T-cell (primary cell): ENCODE data around the gene RPL36. TPM values are rescaled to one million over a fixed set of nuclear protein-coding genes. Genes with fewer than 3 reads are reported as not detected.

Source experiments
- ATAC-seq, 4 experiments: fragments of 200-7000 bp in 3 of 4; fragments of 150-1000 bp in 1 of 4; cut with Tn5 transposase; replicated peaks in 1 of 4; 1 replicate in 3 of 4; 2 replicates in 1 of 4; pipeline ENCODE4 v1.10.0; 2021; ENCODE audit warnings: moderate library complexity in 3 of 4, mild to moderate bottlenecking in 2 of 4, moderate number of reproducible peaks in 1 of 4
- CTCF ChIA-PET, 2 donors: fragments of 300-600 bp; sonication (Branson Sonifier 250); formaldehyde crosslinking; loops; one replicate each; lab custom pipeline; 2022; ENCODE audit warnings: antibody characterized with exemption in 2 of 2; lab: Charles Lee
- POLR2A ChIA-PET, 2 donors: fragments of 300-600 bp; sonication (Branson Sonifier 250); formaldehyde crosslinking; loops; one replicate each; lab custom pipeline; 2022; ENCODE audit warnings: antibody characterized with exemption in 2 of 2; lab: Charles Lee
- DNase-seq, 35 experiments: peaks; one replicate each; pipeline versions ENCODE4 v3.0.0 to v3.0.0-alpha.2; 2013 to 2023
- H3K27ac ChIP-seq: one replicate; pipeline ENCODE4 v1.5.1; 2013; ENCODE audit warnings: low read length
- H3K27me3 ChIP-seq, 2 experiments: replicated peaks in 1 of 2; 1 replicate in 1 of 2; 2 replicates in 1 of 2; pipeline versions ENCODE4 v1.6.1 to v1.7.0; 2013; ENCODE audit warnings: low read length in 1 of 2, mixed read lengths in 1 of 2; ENCODE audit not compliant: control insufficient read depth in 2 of 2, insufficient read depth in 2 of 2; ENCODE audit errors: extremely low read depth in 1 of 2
- H3K36me3 ChIP-seq, 2 donors: 1 replicate in 1 of 2; 2 replicates in 1 of 2; pipeline versions ENCODE4 v1.6.1 to v1.7.0; 2013; ENCODE audit warnings: low read length in 1 of 2; ENCODE audit not compliant: control insufficient read depth in 2 of 2, insufficient read depth in 1 of 2; ENCODE audit errors: extremely low read depth in 1 of 2
- H3K4me1 ChIP-seq, 2 experiments: 1 replicate in 1 of 2; 2 replicates in 1 of 2; pipeline versions ENCODE4 v1.6.1 to v1.7.0; 2013; ENCODE audit warnings: low read length in 2 of 2, mixed read lengths in 1 of 2; ENCODE audit not compliant: insufficient read depth in 2 of 2, control insufficient read depth in 1 of 2; ENCODE audit errors: extremely low read depth in 1 of 2
- H3K4me3 ChIP-seq, 2 donors: 1 replicate in 1 of 2; 2 replicates in 1 of 2; pipeline versions ENCODE4 v1.5.1 to v1.7.0; 2013; ENCODE audit warnings: mild to moderate bottlenecking in 2 of 2, low read length in 1 of 2, moderate library complexity in 1 of 2; ENCODE audit not compliant: control insufficient read depth in 1 of 2; ENCODE audit errors: extremely low read depth in 1 of 2
- H3K9me3 ChIP-seq: 2 replicates; pipeline ENCODE4 v1.7.0; 2013
- H3K27ac Mint-ChIP-seq, 2 donors: one replicate each; pipeline ENCODE4 v1.8.0; 2020 to 2021; ENCODE audit warnings: mild to moderate bottlenecking in 2 of 2, mixed read lengths in 2 of 2
- H3K27me3 Mint-ChIP-seq, 2 donors: one replicate each; pipeline ENCODE4 v1.8.0; 2021 to 2022; ENCODE audit warnings: mixed read lengths in 2 of 2
- H3K36me3 Mint-ChIP-seq: one replicate; pipeline ENCODE4 v1.8.0; 2021; ENCODE audit warnings: mixed read lengths
- H3K4me1 Mint-ChIP-seq, 3 donors: one replicate each; pipeline ENCODE4 v1.8.0; 2020 to 2022; ENCODE audit warnings: mixed read lengths in 3 of 3, mild to moderate bottlenecking in 1 of 3
- H3K4me3 Mint-ChIP-seq, 3 donors: one replicate each; pipeline ENCODE4 v1.8.0; 2020 to 2022; ENCODE audit warnings: mild to moderate bottlenecking in 3 of 3, mixed read lengths in 3 of 3, moderate library complexity in 3 of 3
- H3K9me3 Mint-ChIP-seq, 3 donors: one replicate each; pipeline ENCODE4 v1.8.0; 2020 to 2022; ENCODE audit warnings: mixed read lengths in 3 of 3
- WGBS: methylation state at CpG from one replicate; pipeline ENCODE4 v1.1.5; 2013; ENCODE audit warnings: missing lambda C conversion rate; ENCODE audit not compliant: insufficient coverage; 5-methylcytosine and 5-hydroxymethylcytosine counted together
- total RNA-seq, 35 experiments: library from RNA in 6 of 35; stranded (reverse) in 6 of 35; fragments of 120-200 nt in 1 of 35; gene quantifications; one replicate each; pipeline versions ENCODE4 v1.2.1 to v1.2.4 and lab custom pipeline; 2013 to 2026

The RPL36 gene
- total RNA-seq, 5 donors from 2014 or later (not counting 1 experiment from before 2014, with no cell fraction given): 1,208 to 1,613 (median 1,528) TPM

- peaks cover 68% of the 10 kb centered on the region for H3K36me3 Mint-ChIP-seq
- H3K27me3 ChIP-seq: no peaks in the 10 kb centered on the region
- no peaks in the 10 kb centered on the region for H3K27me3 Mint-ChIP-seq
- no peaks in the 10 kb centered on the region for H3K4me1 ChIP-seq
- H3K4me3 ChIP-seq: no peak overlapping the region
- WGBS: 98% methylated on average over 4 of the region's 4 CpGs
- ChIA-PET POLR2A (interaction anchor here in 1 of 2 donors (0.6 kb wide), 1 partner anchor 1344 kb away, joined by 3 read pairs; no protein-coding TSS in a partner anchor), CTCF (no interaction called here)
- peaks cover 23 to 36% (median 26%) of the 10 kb centered on the region in 3 donors for H3K4me1 Mint-ChIP-seq
- H3K9me3 Mint-ChIP-seq: no peaks in the 10 kb centered on the region
- H3K27ac Mint-ChIP-seq: no peak overlapping the region
- peaks cover 25 to 82% of the 10 kb centered on the region in 2 donors for H3K36me3 ChIP-seq
- no peaks in the 10 kb centered on the region for H3K9me3 ChIP-seq
- no peak overlapping the region for H3K4me3 Mint-ChIP-seq
- DNase-seq (no peak), ATAC-seq (no peak)
- H3K27ac ChIP-seq: no peak overlapping the region
These were observed 43.4 kb upstream of the RPL36 start for GRCh38 chr19:5646703-5647102.

GRCh38 chr19:5648464-5648863 is 41.6 kb upstream of the RPL36 start:
- Mint-ChIP-seq H3K4me3 (no peak overlapping the region), H3K9me3 (no peaks in the 10 kb centered on the region), H3K36me3 (peaks cover 72% of the 10 kb centered on the region), H3K27ac (no peak overlapping the region), H3K4me1 (peaks cover 14 to 25% (median 21%) of the 10 kb centered on the region in 3 donors), H3K27me3 (no peaks in the 10 kb centered on the region)
- Histone ChIP-seq H3K9me3 (no peaks in the 10 kb centered on the region), H3K27ac (no peak overlapping the region), H3K4me1 (no peaks in the 10 kb centered on the region), H3K36me3 (peaks cover 34 to 82% of the 10 kb centered on the region in 2 donors), H3K4me3 (no peak overlapping the region), H3K27me3 (no peaks in the 10 kb centered on the region)
- CTCF ChIA-PET: no interaction called here
- POLR2A ChIA-PET: no interaction called here
- 100% methylated on average over 3 of the region's 11 CpGs for WGBS
- ATAC-seq (no peak), DNase-seq (no peak)

DNA sequence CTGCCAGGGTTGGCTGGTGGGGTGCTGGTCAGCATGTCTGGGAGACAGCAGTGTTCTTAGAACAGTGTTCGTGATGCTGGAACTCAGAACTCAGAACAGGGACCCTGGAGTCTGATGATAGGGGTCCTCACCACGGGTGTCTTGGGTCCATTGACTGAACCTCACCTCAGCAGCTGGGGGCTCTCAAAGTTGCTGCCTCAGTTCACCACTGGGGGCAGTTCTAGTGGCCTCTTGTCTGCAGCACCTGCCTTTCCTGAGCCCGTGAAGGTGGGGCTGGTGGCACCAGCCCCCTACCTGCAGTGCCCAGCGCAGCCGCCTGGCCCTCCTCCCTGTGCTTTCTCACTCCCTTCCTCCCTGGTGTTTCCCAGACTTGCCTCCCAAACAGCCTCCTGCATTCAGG is 38.7 kb upstream of the RPL36 start:
- H3K27me3 ChIP-seq: no peaks in the 10 kb centered on the region
- DNase-seq (no peak), ATAC-seq (no peak)
- H3K4me1 ChIP-seq: no peaks in the 10 kb centered on the region
- no peaks in the 10 kb centered on the region for H3K9me3 ChIP-seq
- no peaks in the 10 kb centered on the region for H3K27me3 Mint-ChIP-seq
- 95% methylated on average over 5 of the region's 5 CpGs for WGBS
- peaks cover 0 to 7% (median 3%) of the 10 kb centered on the region in 3 donors for H3K4me1 Mint-ChIP-seq
- ChIA-PET CTCF (no interaction called here), POLR2A (no interaction called here)
- no peak overlapping the region for H3K4me3 ChIP-seq
- no peaks in the 10 kb centered on the region for H3K9me3 Mint-ChIP-seq
- H3K4me3 Mint-ChIP-seq: no peak overlapping the region
- peaks cover 49 to 87% of the 10 kb centered on the region in 2 donors for H3K36me3 ChIP-seq
- H3K27ac ChIP-seq: no peak overlapping the region
- H3K27ac Mint-ChIP-seq: no peak overlapping the region
- peaks cover 70% of the 10 kb centered on the region for H3K36me3 Mint-ChIP-seq

GRCh38 chr19:5652261-5652660 is 37.8 kb upstream of the RPL36 start:
- H3K9me3 ChIP-seq: no peaks in the 10 kb centered on the region
- no peak overlapping the region for H3K27ac ChIP-seq
- POLR2A ChIA-PET: no interaction called here
- Mint-ChIP-seq H3K9me3 (no peaks in the 10 kb centered on the region), H3K36me3 (peaks cover 64% of the 10 kb centered on the region), H3K4me1 (no peaks in the 10 kb centered on the region), H3K4me3 (no peak overlapping the region), H3K27me3 (no peaks in the 10 kb centered on the region), H3K27ac (no peak overlapping the region)
- H3K4me1 ChIP-seq: no peaks in the 10 kb centered on the region
- H3K4me3 ChIP-seq: no peak overlapping the region
- H3K36me3 ChIP-seq: peaks cover 45 to 87% of the 10 kb centered on the region in 2 donors
- DNase-seq: no peak
- CTCF ChIA-PET: no interaction called here
- ATAC-seq: no peak
- H3K27me3 ChIP-seq: no peaks in the 10 kb centered on the region
- 97% methylated on average over 7 of the region's 10 CpGs for WGBS

- no peaks in the 10 kb centered on the region for H3K4me1 ChIP-seq
- no peak for ATAC-seq
- ChIA-PET CTCF (interaction anchor here (0.5 to 0.7 kb wide), 3 partner anchors 15 to 725 kb away, joined by 3 to 15 read pairs (median 6); partner anchors contain the start of genes SAFB (in 1 of the 2) and SAFB2 (in 1 of the 2)), POLR2A (no interaction called here)
- peaks cover 54% of the 10 kb centered on the region for H3K36me3 Mint-ChIP-seq
- H3K4me3 Mint-ChIP-seq: peak overlapping the region in 1 of 3 donors; percentile 16
- DNase-seq: no peak
- H3K4me1 Mint-ChIP-seq: no peaks in the 10 kb centered on the region
- no peaks in the 10 kb centered on the region for H3K9me3 Mint-ChIP-seq
- peaks cover 57 to 92% of the 10 kb centered on the region in 2 donors for H3K36me3 ChIP-seq
- no peak overlapping the region for H3K4me3 ChIP-seq
- WGBS: 95% methylated on average over 4 of the region's 5 CpGs
- no peak overlapping the region for H3K27ac Mint-ChIP-seq
- H3K27me3 ChIP-seq: no peaks in the 10 kb centered on the region
- no peaks in the 10 kb centered on the region for H3K27me3 Mint-ChIP-seq
- no peak overlapping the region for H3K27ac ChIP-seq
- H3K9me3 ChIP-seq: no peaks in the 10 kb centered on the region
These were observed 35.2 kb upstream of the RPL36 start for GRCh38 chr19:5654931-5655330.

- CTCF ChIA-PET: interaction anchor here (0.5 to 0.7 kb wide), 2 partner anchors 14 to 725 kb away, joined by 6 to 15 read pairs; no protein-coding TSS in a partner anchor
- no peak for ATAC-seq
- Histone ChIP-seq H3K36me3 (peaks cover 58 to 93% of the 10 kb centered on the region in 2 donors), H3K27ac (no peak overlapping the region), H3K9me3 (no peaks in the 10 kb centered on the region), H3K27me3 (no peaks in the 10 kb centered on the region), H3K4me1 (no peaks in the 10 kb centered on the region), H3K4me3 (no peak overlapping the region)
- Mint-ChIP-seq H3K27me3 (no peaks in the 10 kb centered on the region), H3K4me1 (no peaks in the 10 kb centered on the region), H3K27ac (no peak overlapping the region), H3K4me3 (no peak overlapping the region), H3K9me3 (no peaks in the 10 kb centered on the region), H3K36me3 (peaks cover 52% of the 10 kb centered on the region)
- DNase-seq: no peak
- 88% methylated on average over 1 of the region's 5 CpGs for WGBS
- POLR2A ChIA-PET: no interaction called here
These were observed 34.7 kb upstream of the RPL36 start for GRCh38 chr19:5655412-5655811.
